Stimulated activated CD4-positive, alpha-beta T cell treated with anti-CD3 and anti-CD28 coated beads, Interleukin-1b, Interleukin-23, amount 100 ng/mL, for 1 hour (primary cell): ENCODE measurements around the gene KCNH1.

Experiments used
- DNase-seq, 2 donors: peaks; one replicate each; pipeline ENCODE4 v3.0.0-alpha.2; 2020; ENCODE audit warnings: low read depth in 2 of 2

Gene KCNH1

GRCh38 chr1:210646258-210646616, 487.7 kb downstream of the KCNH1 start:
- no peak for DNase-seq

GRCh38 chr1:210645582-210646257, 488.2 kb downstream of the KCNH1 start:
- no peak for DNase-seq

- DNase-seq = no peak
Measured at GRCh38 chr1:210641582-210641981, 492.4 kb downstream of the KCNH1 start.

GRCh38 chr1:210635108-210635507, 498.8 kb downstream of the KCNH1 start:
- DNase-seq = no peak

- DNase-seq = no peak
Measured at GRCh38 chr1:210633636-210634035, 500.3 kb downstream of the KCNH1 start.

GRCh38 chr1:210633140-210633539, 500.8 kb downstream of the KCNH1 start:
- no peak for DNase-seq

GRCh38 chr1:210631399-210631798, 502.5 kb downstream of the KCNH1 start:
- DNase-seq = no peak

- no peak for DNase-seq
Measured at GRCh38 chr1:210629276-210629675, 504.7 kb downstream of the KCNH1 start.

GRCh38 chr1:210627755-210628154, 506.2 kb downstream of the KCNH1 start:
- no peak for DNase-seq
